GM12801 (cell line): Measurements from ENCODE around the gene DST.

Experiments
- TF ChIP-seq, protein P1 (sequence below): IDR thresholded peaks from one replicate; pipeline ENCODE4 v1.5.1; 2011; ENCODE audit warnings: control low read depth; ENCODE audit not compliant: insufficient read length; ENCODE audit errors: extremely low read depth

The DST gene

GRCh38 chr6:56677559-56677958, 34.9 kb upstream of the DST start:
- TF ChIP-seq, protein P1, sequence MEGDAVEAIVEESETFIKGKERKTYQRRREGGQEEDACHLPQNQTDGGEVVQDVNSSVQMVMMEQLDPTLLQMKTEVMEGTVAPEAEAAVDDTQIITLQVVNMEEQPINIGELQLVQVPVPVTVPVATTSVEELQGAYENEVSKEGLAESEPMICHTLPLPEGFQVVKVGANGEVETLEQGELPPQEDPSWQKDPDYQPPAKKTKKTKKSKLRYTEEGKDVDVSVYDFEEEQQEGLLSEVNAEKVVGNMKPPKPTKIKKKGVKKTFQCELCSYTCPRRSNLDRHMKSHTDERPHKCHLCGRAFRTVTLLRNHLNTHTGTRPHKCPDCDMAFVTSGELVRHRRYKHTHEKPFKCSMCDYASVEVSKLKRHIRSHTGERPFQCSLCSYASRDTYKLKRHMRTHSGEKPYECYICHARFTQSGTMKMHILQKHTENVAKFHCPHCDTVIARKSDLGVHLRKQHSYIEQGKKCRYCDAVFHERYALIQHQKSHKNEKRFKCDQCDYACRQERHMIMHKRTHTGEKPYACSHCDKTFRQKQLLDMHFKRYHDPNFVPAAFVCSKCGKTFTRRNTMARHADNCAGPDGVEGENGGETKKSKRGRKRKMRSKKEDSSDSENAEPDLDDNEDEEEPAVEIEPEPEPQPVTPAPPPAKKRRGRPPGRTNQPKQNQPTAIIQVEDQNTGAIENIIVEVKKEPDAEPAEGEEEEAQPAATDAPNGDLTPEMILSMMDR, result no peak

DNA sequence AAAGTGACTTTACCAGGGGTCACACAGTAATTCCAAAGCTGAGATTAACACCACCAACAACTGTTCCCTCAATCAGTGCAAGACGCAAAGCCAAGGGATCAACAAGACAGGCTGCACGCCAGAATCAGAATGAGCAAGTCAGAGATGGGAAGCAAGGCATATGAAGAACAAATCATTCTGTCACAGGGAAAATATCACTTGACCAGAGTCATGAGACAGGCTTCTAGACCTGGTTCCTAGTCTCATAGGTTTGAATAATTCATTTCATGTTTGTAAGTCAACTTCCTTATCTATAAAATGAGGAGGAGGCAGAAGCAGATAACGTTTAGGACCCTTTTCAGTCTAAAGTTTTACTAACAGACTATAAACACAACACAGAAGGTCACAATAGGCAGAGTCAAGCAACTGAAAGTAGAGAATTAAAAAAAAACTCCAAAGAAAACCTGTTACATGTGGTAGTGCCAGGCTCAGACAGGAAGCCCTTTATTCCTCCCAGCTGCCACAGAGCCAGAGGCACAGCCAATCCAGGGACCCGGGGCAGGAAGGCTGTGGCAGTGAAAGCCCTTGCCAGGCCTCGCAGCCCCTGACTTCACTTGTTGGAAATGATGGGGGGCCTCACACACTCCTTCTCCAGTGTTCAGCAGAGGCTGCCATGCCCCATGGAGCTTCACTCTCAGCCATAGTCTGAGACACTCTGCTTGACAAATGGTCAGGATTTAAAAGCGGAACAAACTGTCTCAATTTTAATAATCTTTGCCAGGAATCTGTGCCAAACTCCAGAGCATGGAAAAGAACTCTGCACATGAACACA, 29.2 kb upstream of the DST start:
- TF ChIP-seq, protein P1, result no peak

DNA sequence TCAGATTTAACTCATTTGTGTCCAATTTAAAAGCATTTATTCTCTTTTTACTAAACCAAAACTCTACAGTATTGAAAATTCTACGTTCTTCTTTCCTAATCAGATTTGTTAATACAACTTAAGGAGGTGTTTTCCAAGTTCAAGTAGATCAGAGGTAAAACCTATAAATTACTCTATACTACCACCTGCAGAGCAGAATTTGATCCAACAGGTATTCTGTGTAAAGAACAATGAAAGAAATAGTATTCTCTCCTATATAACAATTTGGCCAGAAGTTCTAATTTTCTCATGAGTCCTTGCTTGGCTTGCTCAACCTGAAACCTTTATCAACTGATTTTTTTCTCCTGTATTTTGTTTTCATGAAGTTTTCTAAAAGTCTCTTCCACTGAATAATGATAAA, 28.5 kb upstream of the DST start:
- TF ChIP-seq, protein P1, result no peak

DNA sequence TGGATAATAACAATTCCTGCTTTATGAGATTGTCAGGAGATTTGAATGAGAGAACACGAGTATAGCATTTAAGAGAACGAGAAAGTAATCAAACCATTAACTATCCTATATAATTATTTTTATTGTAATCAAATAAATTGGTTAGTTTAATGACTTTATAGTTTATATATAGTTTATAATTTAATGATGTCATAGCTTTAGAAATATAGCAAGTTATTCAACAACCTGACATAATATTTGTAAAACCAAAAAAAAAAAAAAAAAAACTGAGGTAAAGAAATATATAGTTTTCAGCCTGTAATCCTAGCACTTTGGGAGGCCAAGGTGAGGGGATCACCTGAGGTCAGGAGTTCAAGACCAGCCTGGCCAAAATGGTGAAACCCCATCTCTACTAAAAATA, 26.4 kb upstream of the DST start:
- TF ChIP-seq, protein P1, result no peak

GRCh38 chr6:56668158-56668557, 25.5 kb upstream of the DST start:
- TF ChIP-seq, protein P1, result no peak

DNA sequence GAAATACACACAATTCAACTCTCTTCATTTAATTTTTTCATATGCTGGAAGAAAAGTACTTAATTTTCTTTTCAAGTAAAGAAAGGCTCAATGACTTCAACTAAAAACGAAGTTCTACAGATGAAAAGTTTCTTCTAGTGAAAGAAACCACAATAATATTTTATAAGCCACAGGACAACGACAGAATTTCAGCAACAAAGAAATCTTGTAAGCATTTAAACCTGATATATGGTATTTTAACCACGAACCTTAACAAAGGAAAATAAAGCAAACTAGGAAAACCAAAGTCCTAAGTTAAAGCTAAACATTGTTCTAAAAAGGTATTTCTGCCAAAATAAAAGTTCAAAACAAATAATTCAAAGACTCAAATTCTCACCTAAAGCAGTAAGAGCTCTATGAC, 24.6 kb upstream of the DST start:
- TF ChIP-seq, protein P1, result no peak

DNA sequence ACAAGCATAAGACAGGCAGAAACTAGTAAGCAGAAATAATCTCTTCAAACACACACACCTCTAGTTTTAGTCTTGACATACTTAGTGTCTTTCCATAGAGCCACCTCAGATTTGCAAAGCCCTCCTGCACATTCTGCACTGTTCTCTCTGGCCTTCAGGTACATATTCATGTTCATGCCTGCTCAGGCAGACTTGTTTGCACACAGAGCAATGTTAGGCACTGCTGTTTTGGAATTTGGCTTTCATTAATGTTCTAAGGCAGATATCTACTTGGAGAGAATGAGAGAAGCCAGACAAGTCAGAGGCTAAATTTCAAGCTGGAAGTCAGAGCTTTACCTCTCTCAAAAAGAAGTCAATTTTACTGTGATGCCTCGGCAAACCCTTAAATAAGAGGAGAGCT, 21.3 kb upstream of the DST start:
- TF ChIP-seq, protein P1, result no peak
